Neural cell (in vitro differentiated cells): ENCODE measurements around the gene PDK2. TPM values are rescaled to one million over a fixed set of nuclear protein-coding genes. Genes with fewer than 3 reads are reported as not detected.

Experiments used
- H2AFZ ChIP-seq: fragments of 200-600, 300-800 bp; sonication (generic), shearing (Covaris generic); 2 replicates; pipeline ENCODE4 v1.6.0; 2014; ENCODE audit warnings: low read depth, mild to moderate bottlenecking, antibody characterized with exemption, low read length, moderate library complexity
- H3F3A ChIP-seq: fragments of 200-600 bp; shearing (Covaris generic); 2 replicates; pipeline ENCODE4 v1.6.1; 2016; ENCODE audit warnings: mild to moderate bottlenecking, moderate library complexity, mixed read lengths, antibody characterized with exemption, low read length; ENCODE audit not compliant: insufficient read depth, poor library complexity, severe bottlenecking
- H3K27ac ChIP-seq: fragments of 200-600, 300-800 bp; sonication (generic), shearing (Covaris generic); 2 replicates; pipeline ENCODE4 v1.5.1; 2014; ENCODE audit warnings: mild to moderate bottlenecking, low read length, moderate library complexity
- H3K27me3 ChIP-seq: fragments of 300-800, 200-600 bp; sonication (generic), shearing (Covaris generic); 2 replicates; pipeline ENCODE4 v1.6.0; 2014; ENCODE audit warnings: mild to moderate bottlenecking, low read depth, low read length, moderate library complexity; ENCODE audit not compliant: insufficient read depth
- H3K36me3 ChIP-seq: fragments of 300-800, 200-600 bp; sonication (generic), shearing (Covaris generic); 2 replicates; pipeline ENCODE4 v1.5.1; 2014; ENCODE audit warnings: mild to moderate bottlenecking, antibody characterized with exemption, low read length, moderate library complexity; ENCODE audit not compliant: insufficient read depth
- H3K4me2 ChIP-seq: fragments of 300-800, 200-600 bp; sonication (generic), shearing (Covaris generic); 2 replicates; pipeline ENCODE4 v1.6.0; 2014; ENCODE audit warnings: mild to moderate bottlenecking, low read length
- H3K4me3 ChIP-seq: fragments of 300-800, 200-600 bp; sonication (generic), shearing (Covaris generic); 2 replicates; pipeline ENCODE4 v1.5.1; 2014; ENCODE audit warnings: mild to moderate bottlenecking, low read length, moderate library complexity
- H3K79me2 ChIP-seq: fragments of 200-600 bp; shearing (Covaris generic); replicated peaks from 2 replicates; pipeline ENCODE4 v1.6.0; 2014; ENCODE audit warnings: mild to moderate bottlenecking, low read length, moderate library complexity; ENCODE audit not compliant: insufficient read depth
- H3K9ac ChIP-seq: fragments of 300-800, 200-600 bp; sonication (generic), shearing (Covaris generic); 2 replicates; pipeline ENCODE4 v1.6.1; 2016; ENCODE audit warnings: mild to moderate bottlenecking, low read length, mixed read lengths
- H3K9me2 ChIP-seq: fragments of 200-600 bp; shearing (Covaris generic); 2 replicates; pipeline ENCODE4 v1.6.1; 2016; ENCODE audit warnings: mild to moderate bottlenecking, low read length, mixed read lengths; ENCODE audit not compliant: insufficient read depth
- H3K9me3 ChIP-seq: fragments of 200-600, 300-800 bp; sonication (generic), shearing (Covaris generic); 2 replicates; pipeline ENCODE4 v1.6.1; 2016; ENCODE audit warnings: mild to moderate bottlenecking, mixed run types, low read length, moderate library complexity, mixed read lengths
- H4K20me1 ChIP-seq: fragments of 200-600 bp; shearing (Covaris generic); 2 replicates; pipeline ENCODE4 v1.6.1; 2016; ENCODE audit warnings: mild to moderate bottlenecking, mixed run types; ENCODE audit not compliant: insufficient read depth
- EP300 ChIP-seq: fragments of 450-650 bp; conservative IDR thresholded peaks from 2 replicates; pipeline ENCODE4 v1.6.1; 2014; ENCODE audit warnings: antibody characterized with exemption, mild to moderate bottlenecking, moderate library complexity; ENCODE audit not compliant: poor library complexity, severe bottlenecking
- EZH2 ChIP-seq: fragments of 200-600, 300-800 bp; shearing (Covaris generic), sonication (generic); IDR thresholded peaks from 2 replicates; pipeline ENCODE4 v1.6.1; 2014; ENCODE audit warnings: antibody characterized with exemption, low read length, borderline replicate concordance, mild to moderate bottlenecking; ENCODE audit not compliant: insufficient read depth, poor library complexity, severe bottlenecking
- MXI1 ChIP-seq: fragments of 450-650 bp; conservative IDR thresholded peaks from 2 replicates; pipeline ENCODE4 v1.6.1; 2014; ENCODE audit warnings: antibody characterized with exemption, mild to moderate bottlenecking; ENCODE audit not compliant: poor library complexity, severe bottlenecking
- POLR2AphosphoS5 ChIP-seq: IDR thresholded peaks from 2 replicates; pipeline ENCODE4 v1.6.1; 2012
- RAD21 ChIP-seq: fragments of 450-650 bp; conservative IDR thresholded peaks from 2 replicates; pipeline ENCODE4 v1.6.1; 2014; ENCODE audit warnings: antibody characterized with exemption, mild to moderate bottlenecking, moderate library complexity
- SMC3 ChIP-seq: fragments of 450-650 bp; conservative IDR thresholded peaks from 2 replicates; pipeline ENCODE4 v1.6.1; 2014; ENCODE audit warnings: antibody characterized with exemption, mild to moderate bottlenecking, moderate library complexity; ENCODE audit not compliant: poor library complexity
- TAF1 ChIP-seq: IDR thresholded peaks from 2 replicates; pipeline ENCODE4 v1.6.1; 2012; ENCODE audit warnings: low read depth
- polyA plus RNA-seq: library from polyadenylated mRNA; depleted of rRNA; stranded (reverse); fragments of >200 nt; gene quantifications from 2 replicates; pipeline ENCODE4 v1.2.3, GENCODE V29; 2014
- TF ChIP-seq, protein P1 (sequence below): fragments of 450-650 bp; IDR thresholded peaks from 2 replicates; pipeline ENCODE4 v1.5.1; 2014; ENCODE audit warnings: antibody characterized with exemption, mild to moderate bottlenecking, moderate library complexity; ENCODE audit not compliant: poor library complexity, severe bottlenecking
- TF ChIP-seq, protein P2 (sequence below): IDR thresholded peaks from 2 replicates; pipeline ENCODE4 v1.6.1; 2012; ENCODE audit warnings: borderline replicate concordance

Gene PDK2
- polyA plus RNA-seq, 1 donor from 2014 or later = 36.2 TPM

DNA sequence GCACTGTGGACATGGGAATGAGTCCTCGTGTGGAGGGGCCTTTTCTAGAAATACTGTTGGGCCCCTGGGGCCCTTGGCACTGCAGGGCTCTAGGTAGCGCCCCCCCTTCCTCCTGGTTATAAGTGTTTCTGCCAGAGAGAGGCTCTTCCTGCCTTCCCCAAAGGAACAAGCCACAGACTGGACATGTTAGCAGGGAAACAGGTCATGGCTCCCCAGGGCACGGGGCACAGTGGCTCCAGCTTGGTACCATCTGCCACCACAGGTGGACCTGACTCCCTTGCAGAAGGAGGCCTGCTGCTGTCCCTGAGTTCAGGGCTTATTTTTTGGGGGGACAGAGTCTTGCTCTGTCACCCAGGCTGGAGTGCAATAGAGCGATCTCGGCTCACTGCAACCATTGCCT, 8.8 kb downstream of the PDK2 start:
- Histone ChIP-seq H3K27ac (no peak overlapping the region), H3K27me3 (no peaks in the 10 kb centered on the region), H4K20me1 (no peaks in the 10 kb centered on the region), H3K4me3 (no peak overlapping the region), H3K9me3 (no peaks in the 10 kb centered on the region), H3K4me2 (no peak overlapping the region), H3F3A (no peaks in the 10 kb centered on the region), H3K9ac (no peak overlapping the region), H2AFZ (no peak overlapping the region), H3K36me3 (no peaks in the 10 kb centered on the region), H3K79me2 (no peaks in the 10 kb centered on the region), H3K9me2 (no peaks in the 10 kb centered on the region)
- TF ChIP-seq RAD21 (no peak), EZH2 (no peak), POLR2AphosphoS5 (no peak), TAF1 (no peak), SMC3 (no peak), MXI1 (no peak), EP300 (no peak)
- TF ChIP-seq, protein P1, sequence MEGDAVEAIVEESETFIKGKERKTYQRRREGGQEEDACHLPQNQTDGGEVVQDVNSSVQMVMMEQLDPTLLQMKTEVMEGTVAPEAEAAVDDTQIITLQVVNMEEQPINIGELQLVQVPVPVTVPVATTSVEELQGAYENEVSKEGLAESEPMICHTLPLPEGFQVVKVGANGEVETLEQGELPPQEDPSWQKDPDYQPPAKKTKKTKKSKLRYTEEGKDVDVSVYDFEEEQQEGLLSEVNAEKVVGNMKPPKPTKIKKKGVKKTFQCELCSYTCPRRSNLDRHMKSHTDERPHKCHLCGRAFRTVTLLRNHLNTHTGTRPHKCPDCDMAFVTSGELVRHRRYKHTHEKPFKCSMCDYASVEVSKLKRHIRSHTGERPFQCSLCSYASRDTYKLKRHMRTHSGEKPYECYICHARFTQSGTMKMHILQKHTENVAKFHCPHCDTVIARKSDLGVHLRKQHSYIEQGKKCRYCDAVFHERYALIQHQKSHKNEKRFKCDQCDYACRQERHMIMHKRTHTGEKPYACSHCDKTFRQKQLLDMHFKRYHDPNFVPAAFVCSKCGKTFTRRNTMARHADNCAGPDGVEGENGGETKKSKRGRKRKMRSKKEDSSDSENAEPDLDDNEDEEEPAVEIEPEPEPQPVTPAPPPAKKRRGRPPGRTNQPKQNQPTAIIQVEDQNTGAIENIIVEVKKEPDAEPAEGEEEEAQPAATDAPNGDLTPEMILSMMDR = no peak
- TF ChIP-seq, protein P2, sequence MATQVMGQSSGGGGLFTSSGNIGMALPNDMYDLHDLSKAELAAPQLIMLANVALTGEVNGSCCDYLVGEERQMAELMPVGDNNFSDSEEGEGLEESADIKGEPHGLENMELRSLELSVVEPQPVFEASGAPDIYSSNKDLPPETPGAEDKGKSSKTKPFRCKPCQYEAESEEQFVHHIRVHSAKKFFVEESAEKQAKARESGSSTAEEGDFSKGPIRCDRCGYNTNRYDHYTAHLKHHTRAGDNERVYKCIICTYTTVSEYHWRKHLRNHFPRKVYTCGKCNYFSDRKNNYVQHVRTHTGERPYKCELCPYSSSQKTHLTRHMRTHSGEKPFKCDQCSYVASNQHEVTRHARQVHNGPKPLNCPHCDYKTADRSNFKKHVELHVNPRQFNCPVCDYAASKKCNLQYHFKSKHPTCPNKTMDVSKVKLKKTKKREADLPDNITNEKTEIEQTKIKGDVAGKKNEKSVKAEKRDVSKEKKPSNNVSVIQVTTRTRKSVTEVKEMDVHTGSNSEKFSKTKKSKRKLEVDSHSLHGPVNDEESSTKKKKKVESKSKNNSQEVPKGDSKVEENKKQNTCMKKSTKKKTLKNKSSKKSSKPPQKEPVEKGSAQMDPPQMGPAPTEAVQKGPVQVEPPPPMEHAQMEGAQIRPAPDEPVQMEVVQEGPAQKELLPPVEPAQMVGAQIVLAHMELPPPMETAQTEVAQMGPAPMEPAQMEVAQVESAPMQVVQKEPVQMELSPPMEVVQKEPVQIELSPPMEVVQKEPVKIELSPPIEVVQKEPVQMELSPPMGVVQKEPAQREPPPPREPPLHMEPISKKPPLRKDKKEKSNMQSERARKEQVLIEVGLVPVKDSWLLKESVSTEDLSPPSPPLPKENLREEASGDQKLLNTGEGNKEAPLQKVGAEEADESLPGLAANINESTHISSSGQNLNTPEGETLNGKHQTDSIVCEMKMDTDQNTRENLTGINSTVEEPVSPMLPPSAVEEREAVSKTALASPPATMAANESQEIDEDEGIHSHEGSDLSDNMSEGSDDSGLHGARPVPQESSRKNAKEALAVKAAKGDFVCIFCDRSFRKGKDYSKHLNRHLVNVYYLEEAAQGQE = no peak

DNA sequence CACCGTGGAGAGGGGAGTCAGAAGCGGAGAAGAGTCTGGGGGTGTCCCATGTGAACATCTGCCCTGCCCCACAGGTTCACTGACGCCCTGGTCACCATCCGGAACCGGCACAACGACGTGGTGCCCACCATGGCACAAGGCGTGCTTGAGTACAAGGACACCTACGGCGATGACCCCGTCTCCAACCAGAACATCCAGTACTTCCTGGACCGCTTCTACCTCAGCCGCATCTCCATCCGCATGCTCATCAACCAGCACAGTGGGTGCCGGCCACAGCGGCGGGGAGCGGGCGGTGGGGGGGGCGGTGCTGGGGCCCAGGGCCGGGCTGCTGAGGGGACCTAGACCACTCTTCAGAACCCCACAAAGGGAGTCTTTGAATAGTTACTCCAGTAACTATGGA, 10.7 kb downstream of the PDK2 start:
- Histone ChIP-seq H3K9ac (no peak overlapping the region), H3K4me2 (no peak overlapping the region), H3K27ac (no peak overlapping the region), H3K9me3 (no peaks in the 10 kb centered on the region), H3K79me2 (no peaks in the 10 kb centered on the region), H2AFZ (no peak overlapping the region), H3F3A (no peaks in the 10 kb centered on the region), H3K4me3 (no peak overlapping the region), H3K36me3 (peaks cover 7% of the 10 kb centered on the region), H3K9me2 (no peaks in the 10 kb centered on the region), H4K20me1 (no peaks in the 10 kb centered on the region), H3K27me3 (no peaks in the 10 kb centered on the region)
- TF ChIP-seq SMC3 = no peak
- peak; percentile 23 for TF ChIP-seq POLR2AphosphoS5
- TF ChIP-seq, protein P1 = no peak
- TF ChIP-seq, protein P2 = no peak
